HG03196 (cell line): ENCODE data around the gene RPL36.

Experiments
- ATAC-seq: cut with Tn5 transposase; IDR thresholded peaks from one replicate; pipeline ENCODE4 v1.9.1; 2021; ENCODE audit not compliant: unreplicated experiment

Gene RPL36

DNA sequence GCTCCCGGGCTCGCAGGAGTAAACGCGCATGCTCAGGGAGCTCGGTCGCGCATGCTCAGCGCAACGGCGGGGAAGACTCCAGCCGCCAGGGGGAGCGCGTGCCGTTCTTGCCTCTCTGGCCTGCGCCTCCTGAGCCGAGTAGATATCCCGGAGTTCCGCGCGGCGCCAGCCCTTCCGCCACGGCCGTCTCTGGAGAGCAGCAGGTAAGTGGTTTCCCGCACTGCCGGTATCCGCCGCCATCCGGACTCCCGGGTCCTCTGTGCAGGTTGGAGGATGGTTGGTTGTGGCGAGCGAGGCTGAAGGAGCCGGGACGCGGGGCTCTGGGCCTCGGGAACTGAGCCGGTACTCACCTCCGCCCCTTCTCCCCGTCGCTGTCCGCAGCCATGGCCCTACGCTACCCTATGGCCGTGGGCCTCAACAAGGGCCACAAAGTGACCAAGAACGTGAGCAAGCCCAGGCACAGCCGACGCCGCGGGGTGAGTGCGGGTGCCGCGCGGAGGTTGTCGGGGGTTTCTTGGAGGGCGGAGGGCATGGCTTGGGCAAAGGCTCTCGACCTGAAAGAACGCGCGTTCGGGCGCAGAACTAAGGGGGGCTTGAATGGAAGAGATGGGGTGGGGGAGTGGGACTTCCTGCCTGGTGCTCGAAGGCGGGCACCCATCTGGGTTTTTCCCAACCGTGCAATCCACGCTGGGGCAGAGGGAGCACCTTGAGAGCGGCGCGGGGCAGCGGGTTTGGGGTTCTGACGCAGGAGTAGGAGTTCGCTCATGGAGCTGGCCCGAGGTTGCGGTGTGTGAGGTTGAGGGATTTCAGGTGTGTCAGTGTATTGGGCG, at the start of gene RPL36:
TSS of gene RPL36 (plus strand) at position 171 of the 830 bp plus-strand sequence. CDS start at position 384, 213 bp downstream.
- peak; percentile 48 for ATAC-seq

GRCh38 chr19:5641171-5641570, 48.9 kb upstream of the RPL36 start:
- no peak for ATAC-seq

DNA sequence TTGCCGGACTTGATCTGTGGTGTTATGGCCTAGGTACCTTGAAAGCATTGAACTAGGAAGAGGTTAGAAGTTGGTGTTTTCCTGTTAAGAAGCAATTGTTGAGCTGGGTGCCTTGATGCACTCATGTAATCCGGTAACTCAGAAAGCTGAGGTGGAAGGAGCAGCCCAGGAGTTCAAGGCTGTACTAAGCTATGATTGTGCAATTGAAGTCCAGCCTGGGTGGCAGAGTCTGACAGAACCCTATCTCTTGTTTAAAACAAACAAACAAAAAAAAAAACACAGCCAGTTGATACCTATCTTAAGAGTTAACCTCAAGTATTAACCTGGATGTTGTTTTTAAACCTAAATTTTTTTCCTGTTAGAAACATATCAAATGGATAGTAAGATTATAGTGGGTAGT, 47.9 kb upstream of the RPL36 start:
- ATAC-seq: no peak

- ATAC-seq: no peak
These were observed 47.0 kb upstream of the RPL36 start for GRCh38 chr19:5643060-5643459.

- no peak for ATAC-seq
These were observed 46.1 kb upstream of the RPL36 start for GRCh38 chr19:5644037-5644436.

- ATAC-seq: no peak
These were observed 44.7 kb upstream of the RPL36 start for GRCh38 chr19:5645409-5645808.

GRCh38 chr19:5646703-5647102, 43.4 kb upstream of the RPL36 start:
- no peak for ATAC-seq

- no peak for ATAC-seq
These were observed 41.6 kb upstream of the RPL36 start for GRCh38 chr19:5648464-5648863.

DNA sequence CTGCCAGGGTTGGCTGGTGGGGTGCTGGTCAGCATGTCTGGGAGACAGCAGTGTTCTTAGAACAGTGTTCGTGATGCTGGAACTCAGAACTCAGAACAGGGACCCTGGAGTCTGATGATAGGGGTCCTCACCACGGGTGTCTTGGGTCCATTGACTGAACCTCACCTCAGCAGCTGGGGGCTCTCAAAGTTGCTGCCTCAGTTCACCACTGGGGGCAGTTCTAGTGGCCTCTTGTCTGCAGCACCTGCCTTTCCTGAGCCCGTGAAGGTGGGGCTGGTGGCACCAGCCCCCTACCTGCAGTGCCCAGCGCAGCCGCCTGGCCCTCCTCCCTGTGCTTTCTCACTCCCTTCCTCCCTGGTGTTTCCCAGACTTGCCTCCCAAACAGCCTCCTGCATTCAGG, 38.7 kb upstream of the RPL36 start:
- no peak for ATAC-seq

DNA sequence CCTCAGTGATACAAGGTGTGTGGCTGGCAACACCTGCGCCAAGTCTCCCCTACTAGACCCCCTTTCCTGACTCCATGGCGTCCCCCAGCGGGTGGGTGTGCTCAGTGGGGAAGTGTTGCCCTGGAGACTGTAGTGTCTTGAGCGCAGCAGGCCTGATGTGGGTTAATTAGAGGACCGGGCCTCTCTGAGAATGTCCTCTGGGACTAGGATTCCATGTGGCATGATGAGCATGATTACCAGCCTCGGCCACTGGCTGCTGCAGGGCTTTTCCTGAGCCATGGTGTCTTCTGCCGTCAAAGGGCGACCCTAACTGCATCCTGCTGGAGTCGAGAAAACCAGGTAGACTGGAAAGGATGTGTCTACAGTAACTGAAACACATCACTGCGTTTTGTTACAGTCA, 37.8 kb upstream of the RPL36 start:
- ATAC-seq: no peak

- no peak for ATAC-seq
These were observed 35.2 kb upstream of the RPL36 start for GRCh38 chr19:5654931-5655330.

DNA sequence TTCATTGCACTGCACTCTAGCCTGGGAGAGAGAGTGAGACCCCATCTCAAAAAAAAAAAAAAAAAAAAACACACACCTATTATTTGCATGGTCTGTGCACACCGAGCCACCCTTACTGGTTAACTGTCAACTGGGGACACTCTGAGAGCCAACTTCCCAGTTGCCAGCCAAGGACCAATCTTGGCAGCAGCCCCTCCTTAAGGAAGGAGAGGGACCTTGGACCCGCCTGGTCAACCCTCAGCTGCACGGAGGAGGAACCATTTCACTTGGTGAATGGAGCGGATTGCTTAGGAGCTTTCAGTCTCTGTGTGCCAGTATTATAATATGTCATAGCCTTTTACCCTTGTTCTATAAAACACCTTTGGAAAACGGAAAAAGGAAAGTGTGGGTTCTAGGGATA, 34.7 kb upstream of the RPL36 start:
- ATAC-seq: no peak

- ATAC-seq: no peak
These were observed 28.6 kb upstream of the RPL36 start for GRCh38 chr19:5661483-5661882.

GRCh38 chr19:5663904-5664303, 26.2 kb upstream of the RPL36 start:
- ATAC-seq: no peak

GRCh38 chr19:5664515-5664914, 25.6 kb upstream of the RPL36 start:
- no peak for ATAC-seq

- ATAC-seq: no peak
These were observed 24.1 kb upstream of the RPL36 start for GRCh38 chr19:5665781-5666513.

- no peak for ATAC-seq
These were observed 23.0 kb upstream of the RPL36 start for GRCh38 chr19:5666921-5667610.

DNA sequence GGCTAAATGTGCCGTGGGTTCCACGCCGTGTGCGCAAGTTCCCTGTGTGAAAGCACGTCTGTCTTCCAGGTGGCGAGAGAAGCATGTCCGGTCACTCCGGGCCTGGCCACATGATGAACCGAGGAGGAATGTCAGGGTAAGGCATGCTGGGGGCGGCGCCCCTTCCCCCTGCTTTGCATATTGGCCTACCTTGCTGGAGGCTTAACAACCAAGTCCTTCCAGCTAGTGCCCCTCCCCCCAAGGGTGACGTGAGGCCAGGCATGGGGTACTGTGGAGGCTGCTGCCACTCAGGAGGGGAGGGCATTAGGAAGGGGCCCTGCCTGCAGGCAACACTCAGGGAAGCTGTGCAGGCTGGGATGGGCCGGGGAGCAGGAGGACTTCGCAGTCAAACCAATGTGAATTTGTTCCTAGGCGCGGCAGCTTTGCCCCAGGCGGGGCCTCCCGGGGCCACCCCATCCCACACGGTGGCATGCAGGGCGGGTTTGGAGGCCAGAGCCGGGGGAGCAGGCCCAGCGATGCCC, 22.3 kb upstream of the RPL36 start:
- no peak for ATAC-seq

GRCh38 chr19:5669212-5669611, 20.9 kb upstream of the RPL36 start:
- no peak for ATAC-seq

DNA sequence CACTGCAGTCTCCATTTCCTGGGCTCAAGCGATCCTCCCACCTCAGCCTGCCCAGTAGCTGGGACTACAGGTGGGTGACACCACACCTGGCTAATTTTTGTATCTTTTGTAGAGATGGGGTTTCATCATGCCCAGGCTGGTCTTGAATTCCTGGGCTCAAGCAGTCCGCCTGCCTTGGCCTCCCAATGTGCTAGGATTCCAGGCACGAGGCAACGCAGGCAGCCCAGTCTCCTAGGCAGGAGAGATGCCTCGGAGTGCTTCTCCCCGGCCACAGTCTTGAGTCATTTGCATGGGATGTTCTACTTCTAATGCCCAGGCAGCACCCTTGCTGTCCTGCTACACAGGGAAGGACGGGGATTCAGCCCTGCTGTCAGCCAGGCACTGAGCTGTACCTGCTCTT, 18.5 kb upstream of the RPL36 start:
- no peak for ATAC-seq

- no peak for ATAC-seq
These were observed 17.2 kb upstream of the RPL36 start for GRCh38 chr19:5672708-5673459.
